Measurements from ENCODE around the gene MAPKBP1. TPM values are rescaled to one million over a fixed set of nuclear protein-coding genes. Genes with fewer than 3 reads are reported as not detected.

MAPKBP1 gene
- total and polyA plus RNA-seq, 9 of the 15 experiments (the other 6 are each of a cell fraction or from before 2014, with no cell fraction given), result 0.15 to 9.5 (median 4.5) TPM

DNA sequence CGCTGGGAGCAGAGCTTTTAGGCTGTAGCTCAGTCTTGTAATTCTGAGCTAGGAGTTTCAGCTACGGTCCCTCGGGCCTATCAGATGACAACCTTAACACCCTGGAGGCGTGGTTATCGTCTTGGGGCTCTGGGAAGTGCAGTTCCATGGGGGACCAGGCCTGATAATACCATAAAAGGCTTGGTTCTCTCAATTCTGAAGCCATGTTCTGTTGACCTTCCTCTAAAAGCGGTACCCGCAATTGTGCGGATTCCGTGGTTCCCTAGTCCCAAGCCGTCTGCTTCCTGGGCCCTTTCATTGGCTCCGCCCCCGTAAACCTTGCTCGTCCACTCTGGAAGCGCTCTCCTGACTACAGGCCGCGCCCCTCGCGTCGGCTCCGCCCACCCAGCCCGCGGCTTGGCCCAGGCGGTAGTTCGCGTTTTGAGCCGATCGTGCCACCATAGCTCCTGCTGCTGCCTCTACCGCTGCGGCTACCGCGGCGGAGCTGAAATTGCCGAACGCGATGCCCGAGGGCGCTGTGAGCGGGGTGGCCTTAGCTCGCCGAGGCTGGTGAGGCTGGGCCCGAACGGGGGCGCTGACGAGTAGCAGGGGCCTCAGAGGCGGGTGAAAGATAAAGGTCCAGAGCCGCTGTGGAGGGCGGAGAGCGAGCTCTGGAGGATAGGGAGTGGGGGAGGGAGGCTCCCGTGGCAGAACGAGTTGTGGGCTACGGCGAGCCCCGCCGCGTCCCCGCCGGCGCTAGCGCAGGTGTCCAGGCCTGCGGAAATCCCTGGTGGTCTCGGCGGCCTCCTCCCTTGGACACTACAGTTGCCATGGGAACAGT is at the start of gene MAPKBP1 (continued):
- TF ChIP-seq, protein P1, sequence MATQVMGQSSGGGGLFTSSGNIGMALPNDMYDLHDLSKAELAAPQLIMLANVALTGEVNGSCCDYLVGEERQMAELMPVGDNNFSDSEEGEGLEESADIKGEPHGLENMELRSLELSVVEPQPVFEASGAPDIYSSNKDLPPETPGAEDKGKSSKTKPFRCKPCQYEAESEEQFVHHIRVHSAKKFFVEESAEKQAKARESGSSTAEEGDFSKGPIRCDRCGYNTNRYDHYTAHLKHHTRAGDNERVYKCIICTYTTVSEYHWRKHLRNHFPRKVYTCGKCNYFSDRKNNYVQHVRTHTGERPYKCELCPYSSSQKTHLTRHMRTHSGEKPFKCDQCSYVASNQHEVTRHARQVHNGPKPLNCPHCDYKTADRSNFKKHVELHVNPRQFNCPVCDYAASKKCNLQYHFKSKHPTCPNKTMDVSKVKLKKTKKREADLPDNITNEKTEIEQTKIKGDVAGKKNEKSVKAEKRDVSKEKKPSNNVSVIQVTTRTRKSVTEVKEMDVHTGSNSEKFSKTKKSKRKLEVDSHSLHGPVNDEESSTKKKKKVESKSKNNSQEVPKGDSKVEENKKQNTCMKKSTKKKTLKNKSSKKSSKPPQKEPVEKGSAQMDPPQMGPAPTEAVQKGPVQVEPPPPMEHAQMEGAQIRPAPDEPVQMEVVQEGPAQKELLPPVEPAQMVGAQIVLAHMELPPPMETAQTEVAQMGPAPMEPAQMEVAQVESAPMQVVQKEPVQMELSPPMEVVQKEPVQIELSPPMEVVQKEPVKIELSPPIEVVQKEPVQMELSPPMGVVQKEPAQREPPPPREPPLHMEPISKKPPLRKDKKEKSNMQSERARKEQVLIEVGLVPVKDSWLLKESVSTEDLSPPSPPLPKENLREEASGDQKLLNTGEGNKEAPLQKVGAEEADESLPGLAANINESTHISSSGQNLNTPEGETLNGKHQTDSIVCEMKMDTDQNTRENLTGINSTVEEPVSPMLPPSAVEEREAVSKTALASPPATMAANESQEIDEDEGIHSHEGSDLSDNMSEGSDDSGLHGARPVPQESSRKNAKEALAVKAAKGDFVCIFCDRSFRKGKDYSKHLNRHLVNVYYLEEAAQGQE (IDR thresholded peaks at IDR 0.05; ENCODE audit: borderline replicate concordance), result peak; percentile 76
- TF ChIP-seq, protein P1 (CRISPR knock-in tag; IDR thresholded peaks at IDR 0.05; ENCODE audit: low read depth), result no peak
- peak; percentile 72; the same call in 1 of the 2 replicates for TF ChIP-seq ZNF589 (CRISPR knock-in tag; IDR thresholded peaks at IDR 0.05; ENCODE audit: low read depth)
- peak; percentile 39; the same call in 1 of the 2 replicates for TF ChIP-seq ELF1 (tag; IDR thresholded peaks at IDR 0.05)
- no peak for TF ChIP-seq ELK3 (CRISPR knock-in tag; IDR thresholded peaks at IDR 0.05)
- 0 out of 2 replicates have a peak, but pooled peaks have one; percentile 12 for TF ChIP-seq SAFB (IDR thresholded peaks at IDR 0.05; ENCODE audit: borderline replicate concordance, low read depth, low read length)
- peak; percentile 49 to 93; a peak in 2 of 4 replicates for TF ChIP-seq MAZ (CRISPR knock-in tag; conservative IDR thresholded peaks at IDR 0.05 in 1 of 2, IDR thresholded peaks at IDR 0.05 in 1 of 2)
- no peak for TF ChIP-seq FOS (IDR thresholded peaks at IDR 0.05; ENCODE audit: extremely low read depth, insufficient read length)
- TF ChIP-seq TCF7 (IDR thresholded peaks at IDR 0.05; ENCODE audit: borderline replicate concordance), result peak; percentile 74; the same call in 1 of the 2 replicates
- 0 out of 2 replicates have a peak, but pooled peaks have one; percentile 62 for TF ChIP-seq ZNF12 (CRISPR knock-in tag; IDR thresholded peaks at IDR 0.05)
- peak; percentile 79 for TF ChIP-seq CREM (IDR thresholded peaks at IDR 0.05; ENCODE audit: low read depth)
- TF ChIP-seq JUN (IDR thresholded peaks at IDR 0.05; ENCODE audit: borderline replicate concordance, low read depth, low read length), result 0 out of 2 replicates have a peak, but pooled peaks have one; percentile 46
- TF ChIP-seq JUN (CRISPR knock-in tag; IDR thresholded peaks at IDR 0.05; ENCODE audit: borderline replicate concordance), result no peak
- TF ChIP-seq POU5F1 (IDR thresholded peaks at IDR 0.05; ENCODE audit: borderline replicate concordance, low read depth, low read length, partially characterized antibody), result peak; percentile 94
- TF ChIP-seq ZNF224 (CRISPR knock-in tag; IDR thresholded peaks at IDR 0.05), result 0 out of 2 replicates have a peak, but pooled peaks have one; percentile 9
- TF ChIP-seq TCF7L2 (IDR thresholded peaks at IDR 0.05; ENCODE audit: low read depth, low read length), result peak; percentile 60; the same call in 1 of the 2 replicates
- peak in 1 of 2 experiments; percentile 80; a peak in 1 of 3 replicates for TF ChIP-seq CBX3 (IDR thresholded peaks at IDR 0.05; ENCODE audit: borderline replicate concordance in 1 of 2, low read length in 2 of 2)
- TF ChIP-seq MAX (CRISPR knock-in tag; IDR thresholded peaks at IDR 0.05), result peak; percentile 68

Measured in K562 (cell line).